Keratinocyte (primary cell): ENCODE measurements around the gene CLBA1. TPM values are rescaled to one million over a fixed set of nuclear protein-coding genes. Genes with fewer than 3 reads are reported as not detected.

ENCODE experiments used
- DNase-seq: peaks from one replicate; pipeline ENCODE4 v3.0.0-alpha.2; 2011; ENCODE audit warnings: low read depth, missing footprints, low spot score
- FAIRE-seq: peaks from 2 replicates; lab custom pipeline; 2011; peaks lifted over from hg19 to GRCh38; lab: Jason Lieb, UNC
- H2AFZ ChIP-seq: 2 replicates; pipeline ENCODE4 v1.6.0; 2012; ENCODE audit warnings: low read length, control low read depth, inconsistent platforms; ENCODE audit not compliant: control insufficient read depth
- H3K27ac ChIP-seq: 2 replicates; pipeline ENCODE4 v1.5.1; 2011; ENCODE audit warnings: low read length; ENCODE audit not compliant: control insufficient read depth, insufficient read depth
- H3K27me3 ChIP-seq: 3 replicates; pipeline ENCODE4 v1.6.0; 2011; ENCODE audit warnings: low read length; ENCODE audit not compliant: control insufficient read depth, insufficient read depth; ENCODE audit errors: extremely low read depth
- H3K36me3 ChIP-seq, 2 experiments: 2 replicates in 1 of 2; 3 replicates in 1 of 2; pipeline ENCODE4 v1.5.1; 2011; ENCODE audit warnings: low read length in 2 of 2, mild to moderate bottlenecking in 1 of 2; ENCODE audit not compliant: control insufficient read depth in 2 of 2, insufficient read depth in 2 of 2; ENCODE audit errors: extremely low read depth in 1 of 2
- H3K4me1 ChIP-seq: 3 replicates; pipeline ENCODE4 v1.5.1; 2011; ENCODE audit warnings: low read length; ENCODE audit not compliant: control insufficient read depth, insufficient read depth; ENCODE audit errors: extremely low read depth
- H3K4me2 ChIP-seq: 3 replicates; pipeline ENCODE4 v1.6.0; 2011; ENCODE audit warnings: low read depth, low read length; ENCODE audit not compliant: control insufficient read depth, insufficient read depth; ENCODE audit errors: extremely low read depth
- H3K4me3 ChIP-seq, 3 experiments: fragments of 200-600 bp in 1 of 3; sonication (generic) in 1 of 3; 2 replicates in 2 of 3; 3 replicates in 1 of 3; pipeline ENCODE4 v1.5.1; 2011 to 2016; ENCODE audit warnings: low read length in 3 of 3, mild to moderate bottlenecking in 3 of 3, control low read depth in 2 of 3, inconsistent platforms in 1 of 3, low read depth in 1 of 3, mixed read lengths in 1 of 3, mixed run types in 1 of 3, moderate library complexity in 1 of 3; ENCODE audit not compliant: control insufficient read depth in 2 of 3, insufficient read depth in 2 of 3; ENCODE audit errors: extremely low read depth in 1 of 3
- H3K79me2 ChIP-seq: 2 replicates; pipeline ENCODE4 v1.6.0; 2012; ENCODE audit warnings: low read length; ENCODE audit not compliant: control insufficient read depth, insufficient read depth
- H3K9ac ChIP-seq: 3 replicates; pipeline ENCODE4 v1.6.0; 2011; ENCODE audit warnings: low read length; ENCODE audit not compliant: control insufficient read depth, insufficient read depth; ENCODE audit errors: extremely low read depth
- H3K9me1 ChIP-seq: 3 replicates; pipeline ENCODE4 v1.6.0; 2011; ENCODE audit warnings: low read length; ENCODE audit not compliant: control insufficient read depth, insufficient read depth; ENCODE audit errors: extremely low read depth
- H3K9me3 ChIP-seq: 2 replicates; pipeline ENCODE4 v1.5.1; 2012; ENCODE audit warnings: low read depth, low read length; ENCODE audit not compliant: control insufficient read depth
- H4K20me1 ChIP-seq: 3 replicates; pipeline ENCODE4 v1.6.0; 2011; ENCODE audit warnings: low read length; ENCODE audit not compliant: control insufficient read depth, insufficient read depth; ENCODE audit errors: extremely low read depth
- CTCF ChIP-seq, 3 experiments: IDR thresholded peaks in 1 of 3; conservative IDR thresholded peaks in 1 of 3; optimal IDR thresholded peaks in 1 of 3; 2 replicates in 2 of 3; 3 replicates in 1 of 3; pipeline versions ENCODE3 to v1.5.1; 2011; ENCODE audit warnings: low read length in 3 of 3, mild to moderate bottlenecking in 3 of 3, moderate library complexity in 2 of 3, control low read depth in 1 of 3, inconsistent platforms in 1 of 3; ENCODE audit not compliant: insufficient read depth in 2 of 3; ENCODE audit errors: extremely low read depth in 1 of 3
- EZH2 ChIP-seq: IDR thresholded peaks from one replicate; pipeline ENCODE4 v1.6.1; 2012; ENCODE audit warnings: inconsistent platforms, mild to moderate bottlenecking, low read length, moderate library complexity
- dilution Hi-C: fragments of 300-500 bp; cut with MboI; formaldehyde crosslinking; loops from one replicate; pipeline ENCODE4 v1.7.0; 2020; ENCODE audit warnings: low sequenced_read_pairs; ENCODE audit not compliant: extremely low pct_ligation_motif_present
- polyA plus RNA-seq, 5 experiments: library from polyadenylated mRNA; depleted of rRNA in 3 of 5; stranded (reverse) in 3 of 5; stranded (forward) in 1 of 5; unstranded in 1 of 5; fragments of >200 nt; gene quantifications; 1 replicate in 1 of 5; 2 replicates in 3 of 5; 3 replicates in 1 of 5; pipeline versions ENCODE4 v1.2.1 to v1.2.3, GENCODE V29; 2011 to 2012; ENCODE audit warnings: missing spikeins in 2 of 5, low read depth in 1 of 5, low replicate concordance in 1 of 5

The CLBA1 gene
- polyA plus RNA-seq, 1 donor (not counting 4 experiments of a cell fraction or from before 2014, with no cell fraction given): 8.6 TPM

GRCh38 chr14:105028251-105028927 lies 42.8 kb downstream of the CLBA1 start:
- Histone ChIP-seq H3K4me1 (peaks cover 63% of the 10 kb centered on the region), H3K79me2 (peaks cover 2% of the 10 kb centered on the region), H3K4me3 (peak overlapping the region in 2 of 3 experiments; percentile 16 to 29), H4K20me1 (no peaks in the 10 kb centered on the region), H3K9ac (peak overlapping the region; percentile 39), H2AFZ (peak overlapping the region; percentile 11), H3K9me1 (no peaks in the 10 kb centered on the region), H3K36me3 (peaks cover 0 to 2% of the 10 kb centered on the region in 2 experiments), H3K27me3 (no peaks in the 10 kb centered on the region), H3K9me3 (no peaks in the 10 kb centered on the region), H3K27ac (peak overlapping the region; percentile 77), H3K4me2 (peak overlapping the region; percentile 65)
- DNase-seq (peak; percentile 93), FAIRE-seq (peak; percentile 92)
- dilution Hi-C loops: no loop called here
- TF ChIP-seq CTCF (optimal IDR thresholded peaks at IDR 0.05 in 1 of 3, IDR thresholded peaks at IDR 0.05 in 1 of 3, conservative IDR thresholded peaks at IDR 0.05 in 1 of 3; ENCODE audit: extremely low read depth in 1 of 3, insufficient read depth in 2 of 3, low read length in 3 of 3): no peak
- no peak for TF ChIP-seq EZH2

- Histone ChIP-seq H3K27me3 (no peaks in the 10 kb centered on the region), H4K20me1 (no peaks in the 10 kb centered on the region), H3K36me3 (peaks cover 0 to 2% of the 10 kb centered on the region in 2 experiments), H3K4me3 (no peak overlapping the region), H2AFZ (no peak overlapping the region), H3K27ac (no peak overlapping the region), H3K9me1 (no peaks in the 10 kb centered on the region), H3K4me1 (peaks cover 53% of the 10 kb centered on the region), H3K9me3 (no peaks in the 10 kb centered on the region), H3K79me2 (peaks cover 5% of the 10 kb centered on the region), H3K9ac (no peak overlapping the region), H3K4me2 (no peak overlapping the region)
- dilution Hi-C loops: no loop called here
- FAIRE-seq (no peak), DNase-seq (no peak)
- no peak for TF ChIP-seq CTCF (optimal IDR thresholded peaks at IDR 0.05 in 1 of 3, IDR thresholded peaks at IDR 0.05 in 1 of 3, conservative IDR thresholded peaks at IDR 0.05 in 1 of 3; ENCODE audit: extremely low read depth in 1 of 3, insufficient read depth in 2 of 3, low read length in 3 of 3)
- no peak for TF ChIP-seq EZH2
These were observed 43.8 kb downstream of the CLBA1 start for GRCh38 chr14:105029402-105029801.
